Chondrocyte (in vitro differentiated cells): ENCODE results near the gene ZSCAN20. TPM values are rescaled to one million over a fixed set of nuclear protein-coding genes. Genes with fewer than 3 reads are reported as not detected.

Source experiments
- DNase-seq: peaks from one replicate; pipeline ENCODE4 v3.0.0; 2021; ENCODE audit warnings: mixed read lengths, low spot score
- H3K27ac Mint-ChIP-seq: one replicate; pipeline ENCODE4 v1.8.0; 2021; ENCODE audit warnings: mild to moderate bottlenecking, moderate library complexity, mixed read lengths; ENCODE audit not compliant: unreplicated experiment
- H3K27me3 Mint-ChIP-seq: 2 replicates; pipeline ENCODE4 v1.8.0; 2021; ENCODE audit warnings: low read depth, mixed read lengths
- H3K36me3 Mint-ChIP-seq: 2 replicates; pipeline ENCODE4 v1.8.0; 2021; ENCODE audit warnings: low read depth, mixed read lengths
- H3K4me1 Mint-ChIP-seq: 2 replicates; pipeline ENCODE4 v1.8.0; 2021; ENCODE audit warnings: low read depth, mild to moderate bottlenecking, mixed read lengths
- H3K4me3 Mint-ChIP-seq: one replicate; pipeline ENCODE4 v1.8.0; 2021; ENCODE audit warnings: mild to moderate bottlenecking, moderate library complexity, mixed read lengths; ENCODE audit not compliant: unreplicated experiment
- H3K9me3 Mint-ChIP-seq: 2 replicates; pipeline ENCODE4 v1.8.0; 2021; ENCODE audit warnings: low read depth, mixed read lengths
- total RNA-seq: library from RNA; stranded (reverse); gene quantifications from 3 replicates; pipeline ENCODE4 v1.2.1, GENCODE V29; 2021
- TF ChIP-seq, protein P1 (sequence below): fragments of 200-600 bp; sonication (generic); IDR thresholded peaks from 2 replicates; pipeline ENCODE4 v1.5.0; 2021; ENCODE audit warnings: antibody characterized with exemption, mild to moderate bottlenecking, moderate library complexity

ZSCAN20 gene
- total RNA-seq, 1 donor from 2014 or later = 4.4 TPM

DNA sequence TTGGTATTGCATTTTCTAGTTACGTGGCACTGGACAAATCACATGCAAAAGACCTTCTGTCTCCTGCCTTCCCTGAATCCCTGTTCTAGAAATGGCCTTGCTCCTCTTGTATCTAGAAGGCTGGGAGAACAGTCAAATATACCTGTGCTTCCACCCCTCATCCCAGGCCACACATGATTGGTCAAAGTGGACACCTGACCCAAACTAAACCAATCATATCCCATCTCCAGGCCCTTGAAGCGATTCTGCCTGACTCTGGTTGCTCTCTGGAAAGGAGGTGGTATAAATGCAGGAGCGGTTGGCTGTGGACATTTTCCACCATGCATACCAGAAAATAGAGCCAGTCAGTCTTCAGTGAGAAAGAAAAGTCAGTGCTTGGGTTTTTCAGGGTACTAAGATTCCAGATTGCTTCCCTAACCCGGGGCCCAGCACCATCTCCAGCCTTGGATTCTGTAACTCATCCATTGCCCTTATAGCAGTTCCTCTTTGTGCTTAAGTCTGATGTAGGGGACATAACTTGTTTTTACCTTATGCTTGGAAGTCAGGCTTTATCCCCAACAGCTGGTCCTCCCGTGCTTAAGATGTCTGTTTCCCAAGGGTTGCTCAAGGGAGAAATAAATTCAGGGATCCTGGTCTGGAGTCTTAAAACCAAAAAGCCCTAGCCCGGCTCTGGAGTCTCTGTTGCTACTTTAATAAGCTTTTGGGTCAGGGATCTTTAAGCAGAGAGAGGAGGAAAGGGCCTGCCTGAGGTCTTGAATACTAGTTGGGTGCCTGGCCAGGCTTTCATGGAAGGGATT, 33.9 kb upstream of the ZSCAN20 start:
- Mint-ChIP-seq H3K27ac (no peak overlapping the region), H3K9me3 (no peaks in the 10 kb centered on the region), H3K36me3 (no peaks in the 10 kb centered on the region), H3K4me1 (peaks cover 35% of the 10 kb centered on the region), H3K27me3 (no peaks in the 10 kb centered on the region), H3K4me3 (no peak overlapping the region)
- TF ChIP-seq, protein P1, sequence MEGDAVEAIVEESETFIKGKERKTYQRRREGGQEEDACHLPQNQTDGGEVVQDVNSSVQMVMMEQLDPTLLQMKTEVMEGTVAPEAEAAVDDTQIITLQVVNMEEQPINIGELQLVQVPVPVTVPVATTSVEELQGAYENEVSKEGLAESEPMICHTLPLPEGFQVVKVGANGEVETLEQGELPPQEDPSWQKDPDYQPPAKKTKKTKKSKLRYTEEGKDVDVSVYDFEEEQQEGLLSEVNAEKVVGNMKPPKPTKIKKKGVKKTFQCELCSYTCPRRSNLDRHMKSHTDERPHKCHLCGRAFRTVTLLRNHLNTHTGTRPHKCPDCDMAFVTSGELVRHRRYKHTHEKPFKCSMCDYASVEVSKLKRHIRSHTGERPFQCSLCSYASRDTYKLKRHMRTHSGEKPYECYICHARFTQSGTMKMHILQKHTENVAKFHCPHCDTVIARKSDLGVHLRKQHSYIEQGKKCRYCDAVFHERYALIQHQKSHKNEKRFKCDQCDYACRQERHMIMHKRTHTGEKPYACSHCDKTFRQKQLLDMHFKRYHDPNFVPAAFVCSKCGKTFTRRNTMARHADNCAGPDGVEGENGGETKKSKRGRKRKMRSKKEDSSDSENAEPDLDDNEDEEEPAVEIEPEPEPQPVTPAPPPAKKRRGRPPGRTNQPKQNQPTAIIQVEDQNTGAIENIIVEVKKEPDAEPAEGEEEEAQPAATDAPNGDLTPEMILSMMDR = no peak
- DNase-seq = no peak

GRCh38 chr1:33439662-33440061, 32.8 kb upstream of the ZSCAN20 start:
- TF ChIP-seq, protein P1 = no peak
- Mint-ChIP-seq H3K4me3 (no peak overlapping the region), H3K27ac (no peak overlapping the region), H3K4me1 (peaks cover 24% of the 10 kb centered on the region), H3K36me3 (no peaks in the 10 kb centered on the region), H3K27me3 (no peaks in the 10 kb centered on the region), H3K9me3 (no peaks in the 10 kb centered on the region)
- no peak for DNase-seq

DNA sequence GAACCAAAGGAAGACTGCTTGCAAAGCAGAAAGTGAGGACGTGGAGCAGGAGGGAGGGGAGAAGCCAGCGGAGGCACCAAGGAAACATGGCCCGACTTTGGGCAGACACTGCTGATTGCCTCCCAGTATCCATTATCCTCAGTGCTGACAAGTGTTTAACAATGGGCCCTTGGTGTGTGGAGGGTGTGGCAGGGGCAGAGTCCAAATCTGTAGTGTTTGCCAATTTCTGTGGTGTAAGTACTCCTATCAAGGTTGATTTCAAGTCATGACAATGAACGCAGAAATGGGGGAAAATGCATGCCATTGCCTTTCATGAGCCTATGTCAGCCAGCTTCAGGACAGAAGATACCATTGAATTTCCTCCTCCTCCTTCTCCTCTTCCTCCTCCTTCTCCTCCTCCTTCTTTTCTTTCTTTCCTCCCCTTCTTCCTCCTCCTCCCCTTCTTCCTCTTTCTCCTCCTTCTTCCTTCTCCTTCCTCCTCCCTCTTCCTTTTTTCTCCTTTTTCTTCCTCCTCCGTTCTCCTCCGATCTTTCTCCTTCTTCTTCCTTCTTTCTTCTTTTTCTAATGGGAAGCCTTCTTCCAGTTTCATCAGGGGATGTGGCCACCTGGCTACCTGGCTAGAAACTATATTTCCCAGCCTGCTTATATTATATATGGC, 31.2 kb upstream of the ZSCAN20 start:
- TF ChIP-seq, protein P1 = no peak
- H3K4me3 Mint-ChIP-seq = no peak overlapping the region
- H3K27ac Mint-ChIP-seq = no peak overlapping the region
- H3K4me1 Mint-ChIP-seq = peaks cover 14% of the 10 kb centered on the region
- H3K36me3 Mint-ChIP-seq = no peaks in the 10 kb centered on the region
- no peak for DNase-seq
- H3K9me3 Mint-ChIP-seq = no peaks in the 10 kb centered on the region
- H3K27me3 Mint-ChIP-seq = no peaks in the 10 kb centered on the region

GRCh38 chr1:33442141-33442540, 30.3 kb upstream of the ZSCAN20 start:
- H3K27ac Mint-ChIP-seq = no peak overlapping the region
- no peak overlapping the region for H3K4me3 Mint-ChIP-seq
- H3K27me3 Mint-ChIP-seq = no peaks in the 10 kb centered on the region
- TF ChIP-seq, protein P1 = no peak
- no peaks in the 10 kb centered on the region for H3K9me3 Mint-ChIP-seq
- no peak for DNase-seq
- peaks cover 7% of the 10 kb centered on the region for H3K4me1 Mint-ChIP-seq
- H3K36me3 Mint-ChIP-seq = no peaks in the 10 kb centered on the region

DNA sequence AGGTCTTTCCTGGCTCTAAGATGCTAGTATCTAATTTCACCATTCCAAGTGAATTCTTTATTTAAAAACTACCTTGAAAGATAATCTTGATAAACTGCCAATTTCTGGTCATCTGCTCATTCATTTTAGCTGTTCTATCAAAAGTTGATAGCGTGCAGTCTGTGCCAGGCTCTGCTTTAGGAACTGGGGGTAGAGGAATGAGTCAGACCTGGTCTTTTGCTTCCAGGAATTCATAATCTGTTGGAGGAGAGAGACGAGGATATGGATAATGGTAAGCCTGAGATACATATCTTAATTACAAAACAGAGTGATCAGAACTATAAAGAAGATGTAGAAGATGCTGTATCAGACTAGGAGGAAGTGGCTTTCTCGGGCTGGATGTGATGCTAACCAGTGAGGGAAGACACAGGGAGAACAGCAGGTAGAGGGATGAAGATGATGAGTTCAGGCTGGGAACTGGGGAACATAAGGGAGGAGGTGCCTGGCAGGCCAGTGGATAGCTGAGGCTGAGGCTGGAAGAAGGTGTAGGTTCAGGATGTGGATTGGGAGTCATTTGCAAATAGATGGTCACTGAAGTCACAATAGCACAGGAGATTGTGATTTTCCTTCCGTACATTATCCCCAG, 29.3 kb upstream of the ZSCAN20 start:
- no peak overlapping the region for H3K4me3 Mint-ChIP-seq
- no peaks in the 10 kb centered on the region for H3K9me3 Mint-ChIP-seq
- H3K36me3 Mint-ChIP-seq = no peaks in the 10 kb centered on the region
- H3K27ac Mint-ChIP-seq = no peak overlapping the region
- TF ChIP-seq, protein P1 = no peak
- H3K4me1 Mint-ChIP-seq = peaks cover 7% of the 10 kb centered on the region
- H3K27me3 Mint-ChIP-seq = no peaks in the 10 kb centered on the region
- DNase-seq = no peak
